Stimulated activated CD4-positive, alpha-beta T cell treated with anti-CD3 and anti-CD28 coated beads, Interleukin-4, amount 100 ng/mL, for 48 hours (primary cell): ENCODE measurements around the gene GDF10.

Experiments
- DNase-seq, 2 donors: peaks; one replicate each; pipeline ENCODE4 v3.0.0-alpha.2; 2020; ENCODE audit warnings: low read depth in 2 of 2

GDF10 gene

DNA sequence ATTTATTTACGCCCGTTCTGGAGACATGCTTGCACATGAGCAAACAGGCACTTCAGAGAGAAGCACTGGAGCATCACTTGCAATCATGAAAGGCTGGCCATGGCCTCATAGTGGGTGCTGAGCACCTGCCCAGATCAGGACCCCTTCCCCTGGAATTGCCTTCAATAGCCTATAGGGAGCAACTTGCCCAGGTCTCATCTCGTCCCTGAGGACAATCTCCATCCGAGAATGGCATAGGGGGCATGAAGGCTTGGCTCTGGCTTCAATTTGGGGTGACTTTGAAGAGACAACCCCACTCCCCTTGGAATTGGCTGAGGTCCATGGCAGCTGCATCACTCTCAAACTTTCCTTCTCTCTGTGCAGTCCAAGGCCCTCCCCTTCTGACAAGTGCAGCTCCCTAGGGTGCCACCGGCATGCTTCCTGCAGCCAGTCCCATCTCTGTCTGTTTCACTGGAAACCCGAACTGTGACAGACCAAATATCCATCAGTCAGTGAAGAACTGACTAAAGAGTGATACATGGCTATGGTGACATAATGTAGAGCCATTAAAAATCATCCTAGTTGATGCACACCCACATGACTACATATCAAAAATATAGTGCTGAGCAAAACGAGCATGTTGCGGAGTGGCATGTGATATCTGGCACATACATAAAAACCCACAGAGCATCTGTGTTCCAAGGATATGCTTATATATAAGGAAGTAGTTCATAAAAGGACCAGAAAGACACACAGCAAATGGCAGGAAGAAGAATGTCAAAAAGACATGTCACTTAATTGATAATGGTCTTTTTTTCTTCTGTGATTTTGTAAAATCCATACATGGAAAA, 34.7 kb downstream of the GDF10 start:
- no peak for DNase-seq

DNA sequence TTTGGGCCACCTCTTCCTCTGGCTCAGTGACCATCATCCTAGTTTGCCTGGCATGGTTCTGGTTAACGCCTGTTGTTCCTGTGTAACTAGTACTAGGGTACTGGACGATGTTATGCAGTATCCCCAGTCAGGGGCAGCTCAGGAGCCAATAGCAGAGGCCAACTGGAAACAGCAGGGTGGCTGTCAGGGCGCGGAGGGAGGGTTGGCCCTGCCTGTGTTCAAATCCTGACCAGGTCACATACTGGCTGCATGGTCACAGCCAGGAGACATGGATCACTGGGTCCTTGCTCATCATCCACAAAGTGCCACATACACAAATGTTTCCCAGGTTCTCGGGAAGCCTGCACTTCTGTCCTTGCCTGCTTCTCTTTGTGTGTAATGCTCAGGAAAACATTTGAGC, 35.9 kb downstream of the GDF10 start:
- no peak for DNase-seq

GRCh38 chr10:47336387-47337134, 36.6 kb downstream of the GDF10 start:
- DNase-seq: no peak

GRCh38 chr10:47337310-47337709, 37.3 kb downstream of the GDF10 start:
- no peak for DNase-seq

DNA sequence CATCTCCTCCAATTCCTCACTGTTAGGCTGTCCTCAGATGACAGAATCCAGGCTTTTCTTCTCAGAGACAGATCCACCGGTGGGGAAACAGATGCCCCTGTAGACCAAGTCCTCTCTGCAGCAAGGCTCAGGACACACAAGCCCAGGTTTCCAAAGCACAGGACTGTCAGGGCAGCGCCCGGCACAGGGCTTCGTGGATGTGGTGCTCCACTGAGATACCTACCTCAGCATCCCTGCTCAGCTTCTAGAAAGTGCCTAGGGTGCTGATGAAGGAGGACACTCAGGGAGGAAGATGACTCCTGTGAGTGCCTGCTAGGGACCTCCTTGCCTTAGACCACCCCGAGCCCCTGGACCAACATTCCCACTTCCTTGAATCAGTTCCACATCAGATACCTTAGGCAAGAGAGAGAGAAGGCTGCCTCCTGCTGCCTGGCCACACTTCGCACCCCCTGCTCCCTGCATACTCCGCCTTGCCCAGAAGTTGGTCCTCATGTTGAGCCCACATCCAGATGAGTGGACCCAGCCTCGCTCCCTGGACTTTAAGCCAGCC, 39.3 kb downstream of the GDF10 start:
- no peak for DNase-seq

DNA sequence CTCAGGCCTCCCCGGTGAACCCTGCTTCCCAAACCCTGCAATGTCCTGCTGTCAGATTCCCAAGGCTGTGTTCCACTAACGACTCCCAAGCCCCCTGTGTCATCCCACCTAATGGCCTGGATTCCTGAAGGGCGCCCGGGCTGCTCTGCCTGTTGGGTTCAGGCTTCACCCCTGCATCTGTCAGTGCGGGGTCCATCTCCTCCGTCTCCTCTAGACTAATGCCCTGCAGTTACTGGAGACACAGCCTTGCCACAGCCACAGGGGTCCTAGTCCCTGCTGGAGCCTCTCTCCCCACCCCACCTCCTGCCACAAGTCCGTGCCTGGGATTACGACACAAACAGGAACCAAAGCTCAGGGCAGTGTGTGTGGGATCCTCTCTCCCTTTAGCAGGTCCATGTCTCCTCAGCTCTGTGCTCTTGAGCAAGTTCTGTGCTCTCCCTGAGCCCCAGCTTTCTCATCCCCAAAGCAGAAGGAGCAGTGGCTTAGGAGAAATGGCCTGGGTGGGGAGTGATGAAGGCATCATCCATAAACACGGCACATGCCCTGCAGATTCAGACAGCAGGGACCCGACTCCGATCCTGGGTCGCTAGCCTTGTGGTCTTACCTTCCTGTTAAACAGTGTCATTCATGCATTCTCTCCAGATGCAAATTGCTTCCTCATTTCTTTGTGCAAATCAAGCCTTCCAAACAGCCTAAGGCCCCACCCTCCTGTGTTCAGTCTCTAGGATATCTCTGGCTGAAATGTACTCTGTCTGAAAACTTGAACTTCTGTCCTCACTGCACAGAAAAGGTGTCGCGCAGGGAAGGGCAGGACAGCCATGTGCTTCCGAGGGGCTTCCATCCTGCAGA, 40.0 kb downstream of the GDF10 start:
- DNase-seq: no peak

DNA sequence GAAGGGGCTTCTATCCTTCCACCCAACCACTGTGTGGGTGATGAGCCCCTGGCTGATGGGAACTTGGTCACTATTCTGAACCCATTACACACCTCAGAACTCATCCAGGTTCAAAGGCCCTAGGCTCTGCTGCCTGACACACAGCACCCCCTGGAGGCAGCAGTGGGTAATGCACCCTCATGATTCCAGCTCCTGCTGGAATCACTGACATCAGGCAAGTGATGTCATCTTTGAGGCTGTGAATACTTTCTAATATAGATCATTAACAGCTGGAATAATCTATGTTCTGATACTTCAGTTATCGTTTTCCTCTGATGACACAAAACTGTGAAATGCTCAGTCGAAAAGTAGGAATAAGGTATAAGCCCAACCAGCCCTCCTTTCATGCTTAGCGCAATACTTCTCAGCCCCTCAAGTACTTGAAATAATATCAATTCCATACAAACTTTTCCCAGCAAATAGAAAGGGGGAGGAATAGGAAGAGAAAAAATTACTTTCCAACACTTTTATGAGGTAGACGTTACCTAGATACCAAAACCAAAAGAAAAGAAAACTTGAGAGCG, 40.7 kb downstream of the GDF10 start:
- peak; percentile 54 to 75 for DNase-seq

DNA sequence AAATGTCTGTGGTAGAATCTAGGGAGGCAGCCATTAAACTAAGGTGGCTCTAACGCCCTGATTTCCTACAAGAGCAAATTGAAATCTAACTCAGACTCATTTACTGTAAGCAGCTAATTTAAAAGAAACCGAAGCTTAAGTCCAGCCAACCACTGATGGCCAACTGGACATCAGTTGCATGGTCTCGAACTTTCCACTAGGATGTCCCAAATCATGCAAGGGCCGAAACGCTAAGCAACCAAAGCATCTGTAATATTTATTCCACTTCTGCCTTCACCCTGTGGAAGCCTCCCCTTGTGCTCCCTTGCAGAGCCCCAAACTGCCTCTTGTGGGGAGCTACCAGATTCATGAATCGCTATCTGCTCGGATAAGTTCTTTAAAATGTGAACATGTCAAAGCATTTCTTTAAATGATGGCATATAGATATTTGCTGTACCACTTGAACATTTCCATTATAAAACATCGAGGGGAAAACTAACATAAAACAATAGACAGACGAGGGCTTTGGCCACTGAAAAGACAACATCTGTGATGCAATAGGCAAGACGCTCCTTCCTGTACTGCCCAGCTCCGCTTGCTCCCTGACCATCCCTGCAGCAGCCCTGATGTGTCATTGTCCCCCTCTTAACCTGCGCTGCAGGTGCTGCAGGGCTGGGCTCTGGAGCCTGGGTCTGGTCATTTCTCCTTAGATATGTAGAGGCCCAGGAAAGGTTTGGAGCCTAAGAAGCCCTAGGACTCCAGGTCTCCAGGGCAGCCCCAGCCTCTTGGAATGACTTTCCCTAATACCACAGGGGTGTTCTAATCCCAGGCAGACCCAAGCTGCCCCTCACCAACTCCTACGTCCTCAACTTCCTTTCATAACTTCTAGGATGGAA, 45.2 kb downstream of the GDF10 start:
- no peak for DNase-seq

- DNase-seq: no peak
These were observed 46.7 kb downstream of the GDF10 start for GRCh38 chr10:47346581-47347302.

DNA sequence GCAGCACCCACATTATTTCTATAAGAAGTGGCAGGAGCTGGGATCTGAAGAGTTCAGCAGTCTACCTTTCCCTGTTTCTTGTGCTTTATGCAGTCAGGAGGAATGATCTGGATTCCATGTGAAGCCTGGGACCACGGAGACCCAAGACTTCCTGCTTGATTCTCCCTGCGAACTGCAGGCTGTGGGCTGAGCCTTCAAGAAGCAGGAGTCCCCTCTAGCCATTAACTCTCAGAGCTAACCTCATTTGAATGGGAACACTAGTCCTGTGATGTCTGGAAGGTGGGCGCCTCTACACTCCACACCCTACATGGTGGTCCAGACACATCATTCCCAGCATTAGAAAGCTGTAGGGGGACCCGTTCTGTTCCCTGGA, 47.3 kb downstream of the GDF10 start:
- no peak for DNase-seq

DNA sequence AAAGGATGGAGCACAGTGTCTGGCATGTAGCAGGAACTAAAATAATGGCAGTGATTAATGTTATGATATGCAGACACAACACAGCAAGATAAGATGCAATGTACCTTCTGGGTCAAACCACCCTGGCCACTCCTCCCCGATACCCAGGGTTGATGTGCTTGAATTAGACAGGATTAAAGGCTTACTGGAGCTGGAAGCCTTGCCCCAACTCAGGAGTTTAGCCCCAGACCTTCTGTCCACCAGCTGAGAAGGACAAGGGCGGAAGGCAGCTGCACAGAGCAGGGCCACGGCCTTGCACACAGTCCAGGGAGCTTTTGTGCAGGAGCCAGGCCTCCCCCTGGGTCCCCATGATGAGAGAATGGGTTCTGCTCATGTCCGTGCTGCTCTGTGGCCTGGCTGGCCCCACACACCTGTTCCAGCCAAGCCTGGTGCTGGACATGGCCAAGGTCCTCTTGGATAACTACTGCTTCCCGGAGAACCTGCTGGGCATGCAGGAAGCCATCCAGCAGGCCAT, 48.2 kb downstream of the GDF10 start, which contains the start of gene RBP3:
RBP3 (plus strand) TSS at position 226 of the 514 bp plus-strand sequence; CDS start at position 348, 122 bp downstream.
- DNase-seq: no peak

- DNase-seq: no peak
These were observed 48.9 kb downstream of the GDF10 start for GRCh38 chr10:47348661-47349470.

DNA sequence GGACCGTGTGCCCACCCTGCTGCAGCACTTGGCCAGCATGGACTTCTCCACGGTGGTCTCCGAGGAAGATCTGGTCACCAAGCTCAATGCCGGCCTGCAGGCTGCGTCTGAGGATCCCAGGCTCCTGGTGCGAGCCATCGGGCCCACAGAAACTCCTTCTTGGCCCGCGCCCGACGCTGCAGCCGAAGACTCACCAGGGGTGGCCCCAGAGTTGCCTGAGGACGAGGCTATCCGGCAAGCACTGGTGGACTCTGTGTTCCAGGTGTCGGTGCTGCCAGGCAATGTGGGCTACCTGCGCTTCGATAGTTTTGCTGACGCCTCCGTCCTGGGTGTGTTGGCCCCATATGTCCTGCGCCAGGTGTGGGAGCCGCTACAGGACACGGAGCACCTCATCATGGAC, 49.5 kb downstream of the GDF10 start:
- DNase-seq: no peak

DNA sequence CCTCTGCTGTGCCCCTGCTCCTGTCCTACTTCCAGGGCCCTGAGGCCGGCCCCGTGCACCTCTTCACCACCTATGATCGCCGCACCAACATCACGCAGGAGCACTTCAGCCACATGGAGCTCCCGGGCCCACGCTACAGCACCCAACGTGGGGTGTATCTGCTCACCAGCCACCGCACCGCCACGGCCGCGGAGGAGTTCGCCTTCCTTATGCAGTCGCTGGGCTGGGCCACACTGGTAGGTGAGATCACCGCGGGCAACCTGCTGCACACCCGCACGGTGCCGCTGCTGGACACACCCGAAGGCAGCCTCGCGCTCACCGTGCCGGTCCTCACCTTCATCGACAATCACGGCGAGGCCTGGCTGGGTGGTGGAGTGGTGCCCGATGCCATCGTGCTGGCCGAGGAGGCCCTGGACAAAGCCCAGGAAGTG, 50.0 kb downstream of the GDF10 start:
- no peak for DNase-seq

DNA sequence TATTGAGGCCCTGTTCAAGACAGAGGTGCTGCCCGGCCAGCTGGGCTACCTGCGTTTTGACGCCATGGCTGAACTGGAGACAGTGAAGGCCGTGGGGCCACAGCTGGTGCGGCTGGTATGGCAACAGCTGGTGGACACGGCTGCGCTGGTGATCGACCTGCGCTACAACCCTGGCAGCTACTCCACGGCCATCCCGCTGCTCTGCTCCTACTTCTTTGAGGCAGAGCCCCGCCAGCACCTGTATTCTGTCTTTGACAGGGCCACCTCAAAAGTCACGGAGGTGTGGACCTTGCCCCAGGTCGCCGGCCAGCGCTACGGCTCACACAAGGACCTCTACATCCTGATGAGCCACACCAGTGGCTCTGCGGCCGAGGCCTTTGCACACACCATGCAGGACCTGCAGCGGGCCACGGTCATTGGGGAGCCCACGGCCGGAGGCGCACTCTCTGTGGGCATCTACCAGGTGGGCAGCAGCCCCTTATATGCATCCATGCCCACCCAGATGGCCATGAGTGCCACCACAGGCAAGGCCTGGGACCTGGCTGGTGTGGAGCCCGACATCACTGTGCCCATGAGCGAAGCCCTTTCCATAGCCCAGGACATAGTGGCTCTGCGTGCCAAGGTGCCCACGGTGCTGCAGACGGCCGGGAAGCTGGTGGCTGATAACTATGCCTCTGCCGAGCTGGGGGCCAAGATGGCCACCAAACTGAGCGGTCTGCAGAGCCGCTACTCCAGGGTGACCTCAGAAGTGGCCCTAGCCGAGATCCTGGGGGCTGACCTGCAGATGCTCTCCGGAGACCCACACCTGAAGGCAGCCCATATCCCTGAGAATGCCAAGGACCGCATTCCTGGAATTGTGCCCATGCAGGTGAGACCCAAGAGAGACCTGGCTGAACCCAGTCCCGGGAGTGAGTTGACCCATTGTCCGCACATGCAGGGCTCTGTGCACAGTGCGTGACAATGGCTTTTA, 51.0 kb downstream of the GDF10 start:
- no peak for DNase-seq

GRCh38 chr10:47351899-47352815, 52.2 kb downstream of the GDF10 start:
- DNase-seq: no peak
